CD4-positive, alpha-beta T cell treated with Interleukin-15 for 4 hours (primary cell): Measurements from ENCODE around the gene TM2D3.
"Not testable (repeated sequence)": the region's sequence is repeated elsewhere in the genome, so short reads cannot be mapped to it uniquely, and the experiment has no call there.

Experiments
- DNase-seq: peaks from one replicate; pipeline ENCODE4 v3.0.0-alpha.2; 2020; ENCODE audit warnings: low spot score

The TM2D3 gene

DNA sequence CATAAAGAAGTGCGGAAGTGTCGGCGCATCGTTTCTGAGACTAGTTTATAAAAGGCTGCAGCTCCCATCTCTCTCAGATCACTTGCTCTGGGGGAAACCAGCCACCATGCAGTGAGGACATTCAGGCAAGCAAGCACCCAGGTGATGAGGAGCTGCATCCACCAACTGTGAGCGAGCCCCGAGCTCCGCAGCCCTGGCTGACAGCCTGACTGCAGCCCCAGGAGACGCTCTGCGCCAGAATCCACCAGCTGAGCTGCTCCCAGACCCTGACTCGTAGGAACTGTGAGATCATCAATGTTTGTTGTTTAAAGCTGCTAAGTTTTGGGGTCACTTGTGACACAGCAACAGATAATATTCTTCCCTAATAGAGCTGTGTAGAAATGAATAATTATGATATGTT is 5.0 kb upstream of the TM2D3 start:
- no peak for DNase-seq

DNA sequence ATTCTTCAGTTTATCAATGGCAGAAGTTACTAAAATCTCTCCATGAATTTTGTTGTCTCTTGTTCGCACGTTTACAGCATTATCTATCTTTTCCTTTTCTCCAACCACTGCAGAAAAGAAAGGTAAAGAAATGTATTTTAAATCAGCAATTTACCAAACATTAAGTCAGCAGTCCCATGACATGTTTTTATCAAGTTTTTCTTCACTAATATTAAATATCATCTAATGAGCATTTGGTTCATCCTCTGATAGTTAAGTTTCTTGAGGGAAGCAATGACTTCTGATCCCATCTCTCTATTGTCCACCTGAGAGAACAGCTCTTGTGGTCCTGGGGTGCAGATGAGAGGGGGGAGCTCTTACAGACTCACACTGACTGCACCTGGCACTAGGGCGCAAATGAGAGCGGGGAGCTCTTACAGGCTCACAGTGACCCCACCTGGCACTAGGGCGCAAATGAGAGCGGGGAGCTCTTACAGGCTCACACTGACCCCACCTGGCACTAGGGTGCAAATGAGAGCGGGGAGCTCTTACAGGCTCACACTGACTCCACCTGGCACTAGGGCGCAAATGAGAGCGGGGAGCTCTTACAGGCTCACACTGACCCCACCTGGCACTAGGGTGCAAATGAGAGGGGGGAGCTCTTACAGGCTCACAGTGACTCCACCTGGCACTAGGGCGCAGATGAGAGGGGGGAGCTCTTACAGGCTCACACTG is 2.6 kb upstream of the TM2D3 start:
- peak; percentile 2 for DNase-seq

DNA sequence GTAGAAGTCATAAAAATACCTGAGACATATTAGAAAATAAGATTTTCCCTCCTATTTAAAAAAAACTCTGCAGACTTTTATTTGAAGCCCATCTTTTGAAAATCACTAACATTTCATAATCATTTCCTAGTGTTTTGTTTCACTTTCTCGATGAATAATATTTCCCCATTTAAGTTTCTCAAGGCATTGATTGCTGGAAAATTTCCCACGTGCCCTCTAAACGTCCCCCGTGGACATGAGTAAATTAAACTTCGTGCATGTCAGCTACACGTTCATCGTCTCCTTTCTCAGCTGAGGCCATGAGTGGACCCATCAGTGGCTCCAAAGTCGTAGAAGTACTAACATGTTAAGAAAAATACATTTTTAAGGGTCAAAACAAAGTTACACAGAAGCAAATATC is 2.0 kb upstream of the TM2D3 start:
- DNase-seq, result no peak

DNA sequence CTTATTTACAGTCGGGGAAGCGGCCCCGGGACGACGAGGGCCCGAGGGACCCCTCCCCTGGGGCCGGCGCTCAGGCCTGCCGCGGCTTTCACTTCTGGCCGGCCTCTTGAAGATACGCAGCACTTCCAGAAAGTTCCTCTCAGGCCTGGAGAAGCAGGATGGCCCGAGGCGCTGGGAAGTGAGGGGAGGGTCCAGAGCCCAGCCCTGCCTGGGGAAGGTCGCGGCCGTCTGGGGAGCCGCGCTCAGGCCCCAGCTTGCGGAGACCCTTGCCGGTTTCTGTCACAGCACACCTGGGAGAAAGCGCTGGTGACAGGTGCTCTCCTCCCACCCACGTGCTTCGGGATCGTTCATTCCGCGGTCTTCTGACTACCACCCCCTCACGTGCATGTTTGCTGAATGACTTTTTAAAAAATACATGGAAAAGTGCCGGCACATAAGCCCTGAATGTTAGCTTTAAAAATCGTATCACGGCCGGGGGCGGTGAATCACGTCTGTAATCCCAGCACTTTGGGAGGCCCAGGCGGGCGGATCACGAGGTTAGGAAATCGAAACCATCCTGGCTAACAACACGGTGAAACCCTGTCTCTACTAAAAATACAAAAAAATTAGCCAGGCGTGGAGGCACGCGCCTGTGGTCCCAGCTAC is 727 bp upstream of the TM2D3 start:
- DNase-seq, result no peak

DNA sequence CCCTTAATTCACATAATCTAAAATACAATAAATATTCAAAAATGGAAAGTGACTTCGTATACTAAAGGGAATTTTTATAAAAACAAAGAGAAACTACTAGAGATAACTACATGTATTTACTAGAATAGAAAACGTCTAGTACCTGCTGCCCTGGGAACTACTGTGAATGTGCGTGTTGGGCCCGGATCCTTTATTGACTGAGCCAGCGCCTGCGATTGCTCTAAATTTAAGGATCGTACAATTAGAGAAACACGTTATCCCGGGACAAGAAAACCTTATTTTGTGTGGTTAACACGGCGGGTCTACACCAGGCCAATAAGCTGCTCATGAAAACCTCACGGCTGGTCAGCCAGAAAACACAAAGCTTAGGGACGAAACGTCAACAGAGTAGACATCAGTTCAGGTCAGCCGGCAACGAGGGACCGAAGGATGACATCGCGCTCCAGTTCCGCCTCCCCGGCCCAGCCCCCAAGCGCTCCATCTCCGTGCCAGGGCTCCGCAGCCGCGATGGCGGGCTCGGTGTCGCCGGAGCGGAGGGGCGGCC is 555 bp downstream of the TM2D3 start:
- DNase-seq, result no peak

DNA sequence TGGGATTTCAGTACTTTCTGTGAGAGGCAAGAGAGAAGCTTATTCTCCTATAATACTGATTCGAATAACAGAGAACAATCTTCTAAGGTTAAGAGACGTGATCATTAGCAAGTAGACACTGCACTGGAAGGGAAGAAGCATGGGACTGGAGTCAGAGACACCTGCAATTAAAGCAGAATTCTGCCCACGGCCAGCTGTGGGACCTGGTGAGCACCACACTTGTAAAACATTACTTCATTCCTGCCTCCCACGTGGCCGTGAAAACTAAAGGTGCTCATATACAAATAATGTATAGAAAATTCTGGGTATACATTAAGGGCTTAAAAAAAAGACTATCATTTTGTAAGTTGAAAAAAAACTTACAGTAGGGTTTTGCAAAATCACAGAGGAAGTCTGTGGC is 2.0 kb downstream of the TM2D3 start:
- no peak for DNase-seq

DNA sequence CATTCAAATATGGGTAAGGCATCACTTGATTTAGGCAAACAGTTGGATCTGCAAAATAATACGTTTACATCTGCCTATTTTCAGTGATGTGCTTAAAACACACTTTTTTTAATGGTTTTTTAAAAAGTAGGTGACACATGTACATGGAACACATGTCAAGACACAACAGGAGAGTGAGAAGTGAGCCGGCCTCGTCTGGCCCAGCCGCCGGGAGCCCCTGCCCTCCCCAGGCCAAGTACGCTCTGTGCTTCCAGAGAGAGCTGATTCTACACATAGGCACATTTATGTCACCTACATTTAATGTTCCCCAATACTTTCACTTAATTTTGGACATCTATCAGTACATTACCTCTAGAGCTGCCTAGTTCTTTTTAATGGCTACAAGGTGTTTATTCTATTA is 3.8 kb downstream of the TM2D3 start:
- no peak for DNase-seq

DNA sequence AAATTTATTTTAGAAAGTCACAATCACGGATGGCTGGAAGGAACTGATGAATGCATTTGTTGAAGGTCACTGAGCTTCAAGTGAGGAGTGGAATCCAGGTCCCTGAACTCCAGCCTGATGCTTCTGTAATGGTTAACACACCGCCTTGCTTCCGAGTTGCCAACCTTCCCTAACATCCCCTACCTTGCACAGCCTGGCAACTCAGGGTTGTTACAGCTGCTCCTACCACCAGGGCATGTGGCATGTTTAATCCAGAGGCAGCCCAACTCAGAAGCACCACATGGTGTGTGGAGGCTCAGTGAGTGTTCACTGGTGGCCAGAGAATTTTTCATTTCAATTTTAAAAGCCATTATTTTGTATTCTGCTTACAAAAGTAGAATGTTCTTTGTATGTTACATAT is 4.9 kb downstream of the TM2D3 start:
- no peak for DNase-seq

DNA sequence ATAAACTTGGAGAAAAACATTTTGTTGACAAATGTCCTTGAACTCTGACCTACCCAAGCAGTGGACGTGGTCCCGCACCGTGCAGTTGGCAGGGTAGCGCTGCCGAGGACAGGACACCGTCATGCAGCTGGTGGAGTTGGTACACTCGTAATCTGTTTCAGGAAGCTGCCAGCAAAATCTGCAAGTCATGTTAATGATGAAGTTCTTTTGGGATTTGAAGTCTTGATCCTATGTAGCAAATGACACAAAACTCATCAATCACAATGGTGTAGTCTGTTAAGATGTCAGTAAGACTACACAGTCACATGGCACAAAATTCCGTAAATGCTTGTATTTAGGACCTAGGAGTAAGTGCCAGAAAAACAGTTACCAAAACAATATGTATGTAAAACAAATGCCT is 5.5 kb downstream of the TM2D3 start:
- no peak for DNase-seq

GRCh38 chr15:101642361-101642760 is 9.8 kb downstream of the TM2D3 start:
- no peak for DNase-seq

DNA sequence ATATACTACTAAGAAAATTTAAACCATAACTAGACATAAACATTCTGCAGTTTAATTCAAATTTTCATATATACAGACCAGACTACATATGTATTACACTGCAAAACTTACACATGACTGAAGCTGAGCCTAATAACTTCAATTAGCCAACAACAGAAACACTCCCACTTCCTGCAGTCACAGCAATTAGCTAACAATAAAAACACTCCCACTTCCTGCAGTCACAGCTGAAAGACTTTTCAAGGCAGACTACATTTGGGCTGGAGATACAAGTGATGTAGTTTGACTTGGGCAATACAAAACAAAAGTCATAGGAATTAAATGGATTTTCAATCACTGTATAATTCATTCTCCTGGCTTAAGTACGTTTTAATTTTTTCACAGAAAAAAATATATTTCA is 10.3 kb downstream of the TM2D3 start:
- DNase-seq, result peak; percentile 51

DNA sequence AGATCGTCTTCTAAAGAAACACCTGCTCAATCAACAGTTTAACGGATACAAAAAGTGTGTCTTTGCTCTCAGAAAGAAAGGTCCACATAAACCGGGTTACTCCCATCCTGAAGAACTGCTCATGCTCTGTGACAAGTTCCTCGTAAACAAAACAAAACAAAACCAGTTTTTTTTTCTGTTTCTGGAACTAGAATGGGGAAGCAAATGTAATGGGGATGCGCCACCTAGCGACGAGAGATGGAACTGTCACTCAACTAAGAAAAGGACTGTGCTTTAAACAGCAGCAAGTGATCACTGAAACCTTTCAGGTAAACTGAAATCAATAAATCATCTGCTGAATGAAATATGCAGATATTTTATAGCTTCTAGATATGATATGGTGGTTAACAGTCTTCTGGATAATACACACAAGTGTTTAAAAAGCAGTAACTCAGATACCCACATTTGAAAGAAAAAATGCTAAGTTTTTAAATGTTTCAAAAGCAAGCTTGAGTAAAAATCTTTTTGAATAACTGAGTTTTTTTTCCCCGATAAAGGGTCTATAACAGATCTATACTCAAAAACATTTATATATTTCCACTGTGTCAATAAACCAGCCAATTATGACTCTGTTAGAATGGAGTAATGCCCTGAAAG is 10.9 kb downstream of the TM2D3 start:
- DNase-seq, result peak; percentile 75

- DNase-seq, result no peak
These were observed 12.5 kb downstream of the TM2D3 start for GRCh38 chr15:101639667-101640066.

GRCh38 chr15:101637919-101638318 is 14.3 kb downstream of the TM2D3 start:
- DNase-seq, result no peak

GRCh38 chr15:101637516-101637915 is 14.7 kb downstream of the TM2D3 start:
- DNase-seq, result no peak

- no peak for DNase-seq
These were observed 15.1 kb downstream of the TM2D3 start for GRCh38 chr15:101637038-101637437.

DNA sequence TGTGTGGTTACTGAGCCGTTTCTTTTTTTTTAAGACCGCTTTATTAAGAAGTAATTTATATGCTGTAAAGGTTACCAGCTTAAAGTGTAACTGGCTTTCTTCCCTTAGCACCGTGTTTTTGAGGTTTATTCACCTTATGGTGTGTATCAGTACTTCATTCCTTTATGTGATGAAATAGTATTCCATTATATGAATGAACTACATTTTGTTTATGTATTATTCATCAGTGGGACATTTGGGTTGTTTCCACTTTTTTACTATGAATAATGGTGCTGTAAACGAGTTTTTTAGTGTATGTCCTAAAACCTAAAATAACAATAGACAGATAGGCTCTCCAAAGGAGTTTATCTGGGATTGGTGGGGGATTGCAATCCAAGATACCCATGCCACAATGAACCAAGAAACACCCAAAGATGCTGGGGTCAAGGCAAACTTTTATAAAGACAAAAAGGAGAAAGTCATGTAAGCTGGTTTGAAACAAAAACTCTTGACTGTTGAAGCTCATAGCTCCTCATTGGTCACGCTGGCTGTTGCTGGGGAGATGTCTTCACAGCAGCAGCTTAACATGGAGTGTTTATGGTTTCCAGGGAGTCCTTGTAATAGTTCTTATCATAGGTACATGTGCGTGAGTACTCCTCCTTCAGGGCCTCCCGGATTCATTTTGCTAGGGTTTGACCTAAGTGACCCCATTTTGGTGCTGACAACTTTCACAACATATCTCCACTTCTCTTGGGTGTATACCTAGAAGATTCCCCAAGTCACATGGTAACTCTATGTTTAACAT is 16.0 kb downstream of the TM2D3 start:
- DNase-seq, result no peak

GRCh38 chr15:101633356-101633755 is 18.8 kb downstream of the TM2D3 start:
- no peak for DNase-seq

DNA sequence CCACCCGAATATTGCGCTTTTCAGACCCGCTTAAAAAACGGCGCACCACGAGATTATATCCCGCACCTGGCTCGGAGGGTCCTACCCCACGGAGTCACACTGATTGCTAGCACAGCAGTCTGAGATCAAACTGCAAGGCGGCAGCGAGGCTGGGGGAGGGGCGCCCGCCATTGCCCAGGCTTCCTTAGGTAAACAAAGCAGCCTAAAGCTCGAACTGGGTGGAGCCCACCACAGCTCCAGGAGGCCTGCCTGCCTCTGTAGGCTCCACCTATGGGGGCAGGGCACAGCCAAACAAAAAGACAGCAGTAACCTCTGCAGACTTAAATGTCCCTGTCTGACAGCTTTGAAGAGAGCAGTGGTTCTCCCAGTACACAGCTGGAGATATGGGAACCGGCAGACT is 25.5 kb downstream of the TM2D3 start:
- DNase-seq, result not testable (repeated sequence)

DNA sequence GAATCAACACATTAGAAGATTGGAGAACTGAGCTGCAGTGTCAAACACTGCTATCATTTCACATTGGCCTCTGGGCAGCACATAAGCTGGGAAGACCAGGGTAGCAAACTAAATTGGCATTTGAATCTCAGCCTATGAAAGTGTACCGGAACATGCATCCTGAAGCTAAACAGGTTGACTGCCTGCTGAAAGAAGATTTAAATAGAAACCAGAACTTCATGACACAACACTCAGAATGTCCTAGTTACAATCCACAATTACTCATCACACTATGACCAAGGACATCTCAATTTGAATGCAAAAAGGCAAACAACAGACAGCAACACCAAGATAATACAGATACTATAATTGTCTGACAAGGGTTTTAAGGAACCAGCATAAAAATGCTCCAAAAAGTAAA is 26.2 kb downstream of the TM2D3 start:
- DNase-seq, result no peak

GRCh38 chr15:101625184-101625583 is 27.0 kb downstream of the TM2D3 start:
- DNase-seq, result no peak
